Naive B cell (primary cell): ENCODE measurements around the gene HOXA1. TPM values are rescaled to one million over a fixed set of nuclear protein-coding genes. Genes with fewer than 3 reads are reported as not detected.

ENCODE experiments used
- ATAC-seq, 2 donors: fragments of 150-1000 bp; cut with Tn5 transposase; 2 replicates each; pipeline ENCODE4 v1.10.0; 2021; ENCODE audit warnings: low read depth in 2 of 2, mild to moderate bottlenecking in 2 of 2, moderate library complexity in 2 of 2
- DNase-seq: peaks from one replicate; pipeline ENCODE4 v3.0.0; 2022
- H3K27ac Mint-ChIP-seq, 6 donors: one replicate each; pipeline ENCODE4 v1.8.0; 2020 to 2022; ENCODE audit warnings: mild to moderate bottlenecking in 6 of 6, mixed read lengths in 6 of 6, moderate library complexity in 5 of 6, inconsistent platforms in 2 of 6
- H3K27me3 Mint-ChIP-seq, 3 donors: one replicate each; pipeline ENCODE4 v1.8.0; 2021 to 2022; ENCODE audit warnings: mixed read lengths in 3 of 3, mild to moderate bottlenecking in 1 of 3
- H3K36me3 Mint-ChIP-seq, 2 donors: one replicate each; pipeline ENCODE4 v1.8.0; 2020 to 2022; ENCODE audit warnings: mixed read lengths in 2 of 2, inconsistent platforms in 1 of 2, mild to moderate bottlenecking in 1 of 2
- H3K4me1 Mint-ChIP-seq, 3 donors: one replicate each; pipeline ENCODE4 v1.8.0; 2020 to 2022; ENCODE audit warnings: mixed read lengths in 3 of 3, inconsistent platforms in 1 of 3, mild to moderate bottlenecking in 1 of 3, moderate library complexity in 1 of 3
- H3K4me3 Mint-ChIP-seq, 8 donors: one replicate each; pipeline ENCODE4 v1.8.0; 2020 to 2022; ENCODE audit warnings: mild to moderate bottlenecking in 8 of 8, mixed read lengths in 8 of 8, moderate library complexity in 8 of 8, inconsistent platforms in 2 of 8
- H3K9me3 Mint-ChIP-seq, 7 donors: one replicate each; pipeline ENCODE4 v1.8.0; 2020 to 2022; ENCODE audit warnings: mixed read lengths in 7 of 7, mild to moderate bottlenecking in 5 of 7, inconsistent platforms in 2 of 7, moderate library complexity in 1 of 7
- polyA plus RNA-seq, 6 donors: library from polyadenylated mRNA; unstranded; fragments of 300-500 nt; fragmentation: Illumina TruSeq; gene quantifications; one replicate each; pipeline ENCODE4 v1.2.3, GENCODE V29; 2021; ENCODE audit warnings: low read depth in 6 of 6

Gene HOXA1
- under 1 TPM in 1 of 6 donors, not detected in 5; 0.22 TPM for polyA plus RNA-seq

DNA sequence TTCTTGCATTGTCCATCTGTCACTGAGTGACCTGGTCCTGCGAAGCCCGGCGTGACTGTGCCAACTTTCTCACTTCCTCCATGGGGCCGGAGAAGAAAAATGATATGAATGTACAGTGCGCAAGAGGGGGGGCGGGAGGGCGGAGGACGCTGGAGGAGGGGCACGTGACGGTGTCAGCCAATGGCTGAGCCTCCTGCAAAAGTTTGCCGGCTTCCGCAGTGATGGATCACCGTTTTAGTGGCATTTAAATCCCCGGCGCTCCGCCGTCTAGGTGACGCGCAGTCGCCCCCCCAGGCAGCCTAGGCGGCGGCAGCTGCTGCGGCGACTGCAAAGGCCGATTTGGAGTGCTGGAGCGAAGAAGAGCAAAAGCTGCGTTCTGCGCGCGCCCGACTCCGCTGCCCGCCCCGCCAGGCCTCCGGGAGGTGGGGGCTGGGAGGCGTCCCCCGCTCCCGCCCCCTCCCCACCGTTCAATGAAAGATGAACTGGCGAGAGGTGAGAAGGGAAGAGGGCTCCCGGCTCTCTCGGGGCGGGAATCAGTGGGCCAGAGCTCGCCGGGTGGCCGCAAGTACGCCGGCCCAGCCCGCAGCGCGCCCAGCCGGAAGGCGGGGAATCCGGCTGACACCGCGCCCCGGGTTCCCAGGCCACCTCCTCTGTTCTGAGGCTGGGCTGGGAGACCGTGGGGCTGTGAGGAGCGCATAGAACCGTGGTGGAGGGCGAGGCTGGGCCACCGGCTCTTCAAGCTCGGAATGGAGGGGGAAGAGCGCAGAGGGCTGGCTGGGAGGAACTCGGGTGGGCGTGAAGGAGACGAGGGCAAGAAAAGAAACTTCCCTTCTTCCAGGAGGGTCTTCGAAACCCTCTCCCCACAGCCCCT lies at the start of gene HOXA1:
Gene HOXA1 (minus strand): TSS at position 104 of the 871 bp plus-strand sequence. CDS start 88 bp downstream, at position 16.
- H3K27me3 Mint-ChIP-seq, result peaks cover 73 to 93% (median 82%) of the 10 kb centered on the region in 3 donors
- DNase-seq, result peak; percentile 65
- H3K9me3 Mint-ChIP-seq, result peaks cover 0 to 3% (median 0%) of the 10 kb centered on the region in 7 donors
- peaks cover 26 to 47% (median 34%) of the 10 kb centered on the region in 3 donors for H3K4me1 Mint-ChIP-seq
- peaks cover 16 to 20% of the 10 kb centered on the region in 2 donors for H3K36me3 Mint-ChIP-seq
- ATAC-seq, result peak; percentile 83 to 85
- H3K4me3 Mint-ChIP-seq, result peak within 1 kb of the TSS; percentile 83 to 96 (median 90)
- H3K27ac Mint-ChIP-seq, result peak within 1 kb of the TSS in 4 of 6 donors; percentile 61 to 75 (median 70)

DNA sequence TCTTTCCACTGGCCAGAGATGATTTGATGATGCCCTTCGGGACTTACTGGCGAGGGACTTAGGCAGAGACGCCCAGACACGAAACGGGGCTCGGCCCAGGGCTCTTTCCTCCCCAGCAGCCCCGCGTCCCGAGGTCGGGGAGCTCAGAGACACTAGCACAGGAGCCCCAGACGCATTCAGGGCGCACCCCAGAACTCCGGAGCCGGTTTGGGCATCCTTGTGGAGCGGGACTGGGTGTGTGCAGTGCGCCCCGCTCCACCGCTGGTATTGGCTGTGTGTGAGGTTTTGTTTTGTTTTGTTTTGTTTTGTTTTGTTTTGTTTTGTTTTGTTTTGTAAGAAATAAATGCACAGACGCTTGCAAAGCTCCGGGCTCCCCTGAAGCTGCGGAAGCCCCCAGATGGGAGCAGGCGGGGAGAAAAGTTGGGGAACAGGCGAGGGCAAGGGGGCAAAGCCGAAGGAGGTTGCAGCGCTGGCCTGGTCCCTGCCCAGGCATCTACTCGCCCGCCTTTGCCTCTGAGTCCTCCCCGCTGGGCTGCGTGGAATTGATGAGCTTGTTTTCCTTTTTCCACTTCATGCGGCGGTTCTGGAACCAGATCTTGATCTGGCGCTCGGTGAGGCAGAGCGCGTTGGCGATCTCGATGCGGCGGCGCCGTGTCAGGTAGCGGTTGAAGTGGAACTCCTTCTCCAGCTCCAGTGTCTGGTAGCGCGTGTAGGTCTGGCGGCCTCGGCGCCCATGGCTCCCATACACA lies 49.5 kb upstream of the HOXA1 start:
- Mint-ChIP-seq H3K27me3 (peaks cover 62 to 74% (median 62%) of the 10 kb centered on the region in 3 donors), H3K36me3 (peaks cover 0 to 13% of the 10 kb centered on the region in 2 donors), H3K4me3 (peak overlapping the region in 5 of 8 donors; percentile 26 to 73 (median 48)), H3K27ac (peak overlapping the region in 2 of 6 donors; percentile 44 to 72), H3K9me3 (peaks cover 0 to 8% (median 2%) of the 10 kb centered on the region in 7 donors), H3K4me1 (peaks cover 17 to 27% (median 21%) of the 10 kb centered on the region in 3 donors)
- ATAC-seq, result no peak
- no peak for DNase-seq

DNA sequence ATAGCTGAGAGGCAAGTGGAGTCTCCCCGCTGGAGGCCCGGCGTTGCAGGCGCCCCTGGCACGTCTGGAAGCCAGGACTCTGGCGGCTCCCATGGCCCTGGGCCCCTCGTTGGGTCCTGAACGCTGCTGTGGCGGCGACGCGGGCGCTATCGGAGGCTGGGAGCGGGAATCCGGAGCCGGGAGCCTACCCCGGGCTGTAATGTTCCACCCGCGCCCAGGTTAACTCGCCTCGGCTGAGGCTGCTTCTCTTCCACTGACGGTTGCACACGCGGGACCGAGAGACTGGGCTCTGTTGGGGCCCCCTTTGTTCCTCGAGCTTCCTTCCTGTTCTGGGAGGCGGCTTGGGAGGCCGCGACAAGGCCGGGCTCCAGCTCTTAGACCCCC lies 49.0 kb upstream of the HOXA1 start:
- Mint-ChIP-seq H3K36me3 (peaks cover 0 to 13% of the 10 kb centered on the region in 2 donors), H3K27me3 (peaks cover 60 to 75% (median 62%) of the 10 kb centered on the region in 3 donors), H3K4me3 (peak overlapping the region in 3 of 8 donors; percentile 28 to 50 (median 48)), H3K4me1 (peaks cover 15 to 24% (median 16%) of the 10 kb centered on the region in 3 donors), H3K9me3 (peaks cover 0 to 8% (median 2%) of the 10 kb centered on the region in 7 donors), H3K27ac (peak overlapping the region in 2 of 6 donors; percentile 72 to 89)
- no peak for DNase-seq
- no peak for ATAC-seq

DNA sequence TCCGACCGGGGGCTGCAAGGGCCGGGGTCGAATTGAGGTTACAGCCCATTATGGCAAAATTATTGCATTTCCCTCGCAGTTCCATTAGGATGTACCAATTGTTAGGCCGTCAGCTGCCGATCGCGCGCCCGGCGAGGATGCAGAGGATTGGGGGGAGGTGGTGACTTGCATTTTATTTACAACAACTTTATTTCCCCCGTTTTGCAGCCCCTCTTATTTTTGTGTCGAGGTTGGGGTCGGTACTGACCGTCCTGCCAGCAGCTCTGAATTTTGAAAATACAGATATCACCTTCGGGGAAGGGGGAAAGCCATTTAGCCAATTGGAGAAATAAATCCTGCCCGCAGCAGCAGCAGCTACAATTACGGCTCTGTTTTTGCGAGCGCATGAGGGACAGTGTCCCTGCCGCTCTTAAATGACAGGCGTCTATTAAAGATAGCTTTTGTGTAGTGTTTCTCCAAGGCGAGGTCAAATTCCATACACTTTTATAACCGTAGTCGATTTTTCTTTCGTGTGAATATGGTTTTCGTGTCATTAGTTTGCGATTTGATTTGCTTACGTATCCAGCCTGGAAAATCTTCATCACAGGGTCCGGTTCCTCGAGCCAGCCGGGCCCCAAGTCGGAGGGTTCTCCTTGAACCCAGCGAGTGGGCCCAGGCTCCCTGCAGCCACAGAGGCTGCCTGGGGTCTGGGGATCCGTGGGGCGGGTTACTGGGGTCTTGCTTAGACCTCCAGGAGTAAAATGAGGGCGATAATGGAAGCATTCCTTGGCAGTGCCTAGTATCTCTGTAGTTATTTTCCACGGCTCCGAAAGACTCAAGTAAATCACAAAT lies 48.4 kb upstream of the HOXA1 start:
- Mint-ChIP-seq H3K4me1 (peaks cover 15 to 24% (median 16%) of the 10 kb centered on the region in 3 donors), H3K4me3 (peak overlapping the region in 1 of 8 donors; percentile 74), H3K27me3 (peaks cover 58 to 78% (median 60%) of the 10 kb centered on the region in 3 donors)

DNA sequence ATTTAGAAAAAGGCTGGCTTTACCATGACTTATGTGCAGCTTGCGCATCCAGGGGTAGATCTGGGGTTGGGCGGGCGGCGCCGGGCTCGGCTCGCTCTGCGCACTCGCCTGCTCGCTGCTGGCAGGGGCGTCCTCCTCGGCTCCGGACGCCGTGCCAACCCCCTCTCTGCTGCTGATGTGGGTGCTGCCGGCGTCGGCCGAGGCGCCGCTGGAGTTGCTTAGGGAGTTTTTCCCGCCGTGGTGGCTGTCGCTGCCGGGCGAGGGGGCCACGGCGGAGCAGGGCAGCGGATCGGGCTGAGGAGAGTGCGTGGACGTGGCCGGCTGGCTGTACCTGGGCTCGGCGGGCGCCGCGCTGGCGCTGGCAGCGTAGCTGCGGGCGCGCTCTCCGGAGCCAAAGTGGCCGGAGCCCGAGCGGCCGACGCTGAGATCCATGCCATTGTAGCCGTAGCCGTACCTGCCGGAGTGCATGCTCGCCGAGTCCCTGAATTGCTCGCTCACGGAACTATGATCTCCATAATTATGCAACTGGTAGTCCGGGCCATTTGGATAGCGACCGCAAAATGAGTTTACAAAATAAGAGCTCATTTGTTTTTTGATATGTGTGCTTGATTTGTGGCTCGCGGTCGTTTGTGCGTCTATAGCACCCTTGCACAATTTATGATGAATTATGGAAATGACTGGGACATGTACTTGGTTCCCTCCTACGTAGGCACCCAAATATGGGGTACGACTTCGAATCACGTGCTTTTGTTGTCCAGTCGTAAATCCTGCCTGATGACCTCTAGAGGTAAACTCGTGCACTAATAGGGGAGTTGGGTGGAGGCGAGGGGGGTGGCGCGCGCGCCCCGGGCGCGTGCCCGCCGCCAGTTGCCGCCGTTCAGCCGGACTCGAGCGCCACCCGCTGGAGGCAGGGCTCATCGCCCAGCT lies 47.5 kb upstream of the HOXA1 start, which contains the start of gene HOXA5:
Gene HOXA5 (minus strand): TSS at position 659 of the 927 bp plus-strand sequence. CDS start 74 bp downstream, at position 585.
- Mint-ChIP-seq H3K4me1 (peaks cover 12 to 19% (median 15%) of the 10 kb centered on the region in 3 donors), H3K9me3 (peaks cover 0 to 7% (median 2%) of the 10 kb centered on the region in 7 donors), H3K36me3 (peaks cover 0 to 13% of the 10 kb centered on the region in 2 donors), H3K27me3 (peaks cover 53 to 80% (median 63%) of the 10 kb centered on the region in 3 donors), H3K4me3 (peak within 1 kb of the TSS; percentile 33 to 78 (median 58)), H3K27ac (peak within 1 kb of the TSS in 4 of 6 donors; percentile 28 to 91 (median 75))
- no peak for DNase-seq
- peak in 1 of 2 donors; percentile 66 for ATAC-seq

More for the DNA sequence above, 48.4 kb upstream of the HOXA1 start:
- ATAC-seq (no peak), DNase-seq (no peak)
- Mint-ChIP-seq H3K9me3 (peaks cover 0 to 8% (median 2%) of the 10 kb centered on the region in 7 donors), H3K36me3 (peaks cover 0 to 13% of the 10 kb centered on the region in 2 donors), H3K27ac (peak overlapping the region in 1 of 6 donors; percentile 89)

DNA sequence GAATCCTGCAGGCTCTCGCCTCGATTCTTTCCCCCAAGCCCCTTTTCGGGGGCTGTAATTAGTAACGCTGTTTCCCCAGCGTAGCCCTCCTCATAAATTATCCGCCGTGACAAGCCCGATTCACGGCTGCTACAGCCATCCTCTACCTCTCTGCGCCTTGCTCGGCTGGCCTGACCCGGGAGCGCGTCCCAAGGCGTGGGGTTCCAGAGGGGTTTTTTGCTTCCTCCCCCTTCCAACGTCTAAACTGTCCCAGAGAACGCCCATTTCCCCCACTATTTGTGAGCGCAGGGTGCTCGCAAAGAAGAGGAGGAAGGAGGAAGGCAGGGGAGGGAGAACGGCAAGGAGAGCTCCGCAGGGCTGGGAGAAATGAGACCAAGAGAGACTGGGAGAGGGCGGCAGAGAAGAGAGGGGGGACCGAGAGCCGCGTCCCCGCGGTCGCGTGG lies 46.8 kb upstream of the HOXA1 start:
- DNase-seq, result no peak
- Mint-ChIP-seq H3K4me1 (peaks cover 8 to 14% (median 12%) of the 10 kb centered on the region in 3 donors), H3K27me3 (peaks cover 54 to 81% (median 65%) of the 10 kb centered on the region in 3 donors), H3K36me3 (peaks cover 0 to 13% of the 10 kb centered on the region in 2 donors), H3K27ac (peak overlapping the region in 4 of 6 donors; percentile 28 to 91 (median 64)), H3K4me3 (peak overlapping the region; percentile 33 to 78 (median 58)), H3K9me3 (peaks cover 0 to 7% (median 2%) of the 10 kb centered on the region in 7 donors)
- no peak for ATAC-seq

DNA sequence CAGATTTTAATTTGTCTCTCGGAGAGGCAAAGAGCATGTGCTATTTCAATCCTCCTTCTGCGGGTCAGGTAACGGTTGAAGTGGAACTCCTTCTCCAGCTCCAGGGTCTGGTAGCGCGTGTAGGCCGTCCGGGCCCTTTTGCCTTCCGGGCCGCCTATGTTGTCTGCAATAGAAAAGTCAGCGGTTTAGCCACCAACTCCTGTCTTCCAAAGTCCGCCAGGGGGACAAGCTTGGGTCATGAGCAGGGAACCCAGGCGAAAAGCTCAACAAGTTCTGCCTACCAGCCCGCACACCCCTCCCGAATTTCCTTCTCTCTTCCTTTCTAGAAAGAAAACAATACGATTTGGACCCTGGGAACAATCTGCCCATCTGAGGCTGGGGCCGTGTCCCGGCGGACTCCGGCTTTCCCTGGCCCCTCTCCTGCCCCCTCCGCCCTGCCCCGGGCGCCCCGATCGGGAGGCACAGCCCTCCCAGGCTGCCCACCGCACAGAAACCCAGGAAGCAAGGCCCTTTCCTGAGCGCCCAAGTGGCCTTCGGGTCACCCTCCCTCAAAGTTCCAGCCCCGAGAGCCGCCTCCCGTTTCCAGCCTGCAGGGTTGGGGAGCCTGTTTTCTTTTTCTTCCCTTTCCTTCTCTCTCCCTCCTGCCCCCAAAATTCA lies 46.3 kb upstream of the HOXA1 start:
- DNase-seq, result no peak
- ATAC-seq, result no peak
- Mint-ChIP-seq H3K4me1 (peaks cover 2 to 9% (median 9%) of the 10 kb centered on the region in 3 donors), H3K4me3 (peak overlapping the region in 2 of 8 donors; percentile 33 to 74), H3K36me3 (peaks cover 0 to 9% of the 10 kb centered on the region in 2 donors), H3K27me3 (peaks cover 54 to 81% (median 66%) of the 10 kb centered on the region in 3 donors), H3K27ac (no peak overlapping the region), H3K9me3 (peaks cover 0 to 7% (median 2%) of the 10 kb centered on the region in 7 donors)

DNA sequence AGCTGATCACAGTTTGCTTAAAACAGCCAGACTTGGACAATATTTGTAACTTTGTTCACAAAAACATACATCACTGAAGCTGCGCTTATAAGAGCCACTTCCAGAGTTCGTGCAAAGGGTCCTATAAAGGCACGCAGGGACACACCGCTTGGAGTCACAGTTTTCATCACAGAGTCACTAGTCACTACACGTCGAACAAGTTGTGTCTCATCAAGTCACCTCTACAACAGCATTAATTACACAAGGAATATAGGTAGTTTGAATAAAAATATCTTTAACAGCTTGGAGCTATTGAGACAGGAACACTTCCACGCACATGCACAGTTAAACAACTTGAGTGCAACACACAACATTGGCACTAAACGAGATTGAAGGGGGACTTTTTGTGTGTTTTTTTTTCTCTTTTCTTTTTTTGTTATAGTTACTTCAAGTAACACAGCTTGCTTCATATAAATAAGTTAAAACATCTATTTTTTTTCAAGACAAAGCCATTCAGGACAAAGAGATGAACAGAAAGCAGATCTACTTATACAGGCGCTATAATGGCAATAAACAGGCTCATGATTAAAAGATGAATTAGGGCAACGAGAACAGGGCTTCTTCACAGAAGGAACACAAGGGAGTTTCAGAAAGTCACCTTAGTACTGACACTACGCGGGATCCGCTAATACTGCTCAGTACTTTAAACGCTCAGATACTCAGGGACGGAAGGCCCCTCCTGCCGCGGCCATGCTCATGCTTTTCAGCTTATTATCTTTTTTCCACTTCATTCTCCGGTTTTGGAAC lies 45.5 kb upstream of the HOXA1 start:
- peaks cover 0 to 6% (median 2%) of the 10 kb centered on the region in 7 donors for H3K9me3 Mint-ChIP-seq
- ATAC-seq, result no peak
- peaks cover 0 to 2% of the 10 kb centered on the region in 2 donors for H3K36me3 Mint-ChIP-seq
- H3K27ac Mint-ChIP-seq, result no peak overlapping the region
- DNase-seq, result no peak
- peaks cover 50 to 78% (median 66%) of the 10 kb centered on the region in 3 donors for H3K27me3 Mint-ChIP-seq
- H3K4me3 Mint-ChIP-seq, result peak overlapping the region in 1 of 8 donors; percentile 42
- peaks cover 0 to 7% (median 7%) of the 10 kb centered on the region in 3 donors for H3K4me1 Mint-ChIP-seq

DNA sequence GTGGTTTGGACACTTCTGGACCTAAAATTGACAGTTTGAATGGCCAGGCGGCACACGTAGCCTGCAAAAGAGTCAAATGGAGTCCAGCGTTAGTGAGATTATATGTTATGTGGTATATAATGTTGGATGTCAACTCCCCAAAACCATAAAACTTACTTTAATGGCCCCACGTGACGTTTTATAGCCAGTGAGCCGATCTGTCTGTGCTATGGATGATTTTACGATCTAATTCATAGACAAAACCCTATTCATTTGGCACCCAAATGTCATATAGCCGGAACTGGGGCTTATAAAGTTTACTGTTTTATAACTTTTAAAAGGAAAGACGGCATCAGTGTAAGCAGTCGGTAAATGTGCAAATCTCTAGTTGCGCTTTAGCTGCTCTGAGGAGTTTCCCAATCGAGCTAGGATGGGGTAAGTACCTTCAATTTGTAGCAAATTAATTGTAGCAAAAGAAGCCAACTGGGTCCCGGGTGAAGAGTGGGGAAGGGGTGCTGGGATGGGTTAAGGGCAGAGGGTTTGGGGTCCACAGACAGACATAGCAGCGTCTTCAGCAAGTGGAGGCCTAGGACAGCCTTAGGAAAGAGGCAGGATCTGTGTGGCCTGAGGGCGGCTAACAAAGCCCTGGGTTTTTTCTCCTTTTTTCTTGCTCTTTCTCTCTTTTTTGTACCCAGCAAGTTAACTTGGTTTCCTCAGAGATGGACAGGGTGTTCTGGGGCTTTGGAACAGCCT lies 44.5 kb upstream of the HOXA1 start:
- no peak overlapping the region for H3K4me3 Mint-ChIP-seq
- no peak overlapping the region for H3K27ac Mint-ChIP-seq
- H3K36me3 Mint-ChIP-seq, result no peaks in the 10 kb centered on the region
- ATAC-seq, result no peak
- H3K4me1 Mint-ChIP-seq, result peaks cover 0 to 7% (median 7%) of the 10 kb centered on the region in 3 donors
- peaks cover 0 to 6% (median 0%) of the 10 kb centered on the region in 7 donors for H3K9me3 Mint-ChIP-seq
- DNase-seq, result no peak
- peaks cover 52 to 77% (median 66%) of the 10 kb centered on the region in 3 donors for H3K27me3 Mint-ChIP-seq
